Ishikawa (cell line): ENCODE results near the gene SDK1.

Source experiments
- CEBPB ChIP-seq: IDR thresholded peaks from 2 replicates; pipeline ENCODE4 v1.6.1; 2012
- CREB1 ChIP-seq: IDR thresholded peaks from 2 replicates; pipeline ENCODE4 v1.6.1; 2012; ENCODE audit warnings: low read depth
- EGR1 ChIP-seq: IDR thresholded peaks from 2 replicates; pipeline ENCODE4 v1.6.1; 2012
- EP300 ChIP-seq: IDR thresholded peaks from 2 replicates; pipeline ENCODE4 v1.6.1; 2012; ENCODE audit warnings: borderline replicate concordance
- FOXM1 ChIP-seq: IDR thresholded peaks from 2 replicates; pipeline ENCODE4 v1.6.1; 2012; ENCODE audit warnings: low read depth, borderline replicate concordance
- RAD21 ChIP-seq: IDR thresholded peaks from 2 replicates; pipeline ENCODE4 v1.6.1; 2012; ENCODE audit warnings: low read depth
- TAF1 ChIP-seq: IDR thresholded peaks from 2 replicates; pipeline ENCODE4 v1.6.1; 2012; ENCODE audit warnings: low read depth, mild to moderate bottlenecking
- TEAD4 ChIP-seq: IDR thresholded peaks from 2 replicates; pipeline ENCODE4 v1.6.1; 2012
- YY1 ChIP-seq: IDR thresholded peaks from 2 replicates; pipeline ENCODE4 v1.6.1; 2012; ENCODE audit warnings: low read depth
- ZBTB7A ChIP-seq: IDR thresholded peaks from 2 replicates; pipeline ENCODE4 v1.6.1; 2012; ENCODE audit warnings: low read depth
- TF ChIP-seq, protein P1 (sequence below): IDR thresholded peaks from 2 replicates; pipeline ENCODE4 v1.6.1; 2012; ENCODE audit warnings: low read depth, mild to moderate bottlenecking
- TF ChIP-seq, protein P2 (sequence below): IDR thresholded peaks from 2 replicates; pipeline ENCODE4 v1.6.1; 2012

DNA sequence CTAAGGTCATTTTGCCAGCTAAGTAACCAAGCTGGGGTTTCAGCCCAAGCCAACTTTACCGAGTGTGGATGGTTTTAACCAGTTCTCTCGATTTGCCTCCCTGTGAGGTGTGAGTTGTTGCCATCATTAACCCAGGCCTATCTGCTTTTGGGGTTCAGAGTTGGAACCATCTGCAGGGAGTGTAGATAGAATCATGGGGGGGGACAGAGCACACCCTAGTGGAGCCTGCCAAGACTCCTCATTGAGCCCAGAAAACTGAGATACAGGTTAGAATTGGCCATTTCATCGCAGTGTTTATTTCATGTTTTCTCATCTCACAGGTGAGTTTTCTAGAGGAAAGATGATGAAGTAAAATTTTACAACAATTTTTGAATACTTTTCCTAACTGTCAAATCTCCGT, 133.6 kb downstream of the SDK1 start:
- TF ChIP-seq CREB1 = no peak
- TF ChIP-seq TEAD4 = no peak
- TF ChIP-seq YY1 = no peak
- no peak for TF ChIP-seq ZBTB7A
- TF ChIP-seq CEBPB = no peak
- no peak for TF ChIP-seq EGR1
- TF ChIP-seq, protein P1, sequence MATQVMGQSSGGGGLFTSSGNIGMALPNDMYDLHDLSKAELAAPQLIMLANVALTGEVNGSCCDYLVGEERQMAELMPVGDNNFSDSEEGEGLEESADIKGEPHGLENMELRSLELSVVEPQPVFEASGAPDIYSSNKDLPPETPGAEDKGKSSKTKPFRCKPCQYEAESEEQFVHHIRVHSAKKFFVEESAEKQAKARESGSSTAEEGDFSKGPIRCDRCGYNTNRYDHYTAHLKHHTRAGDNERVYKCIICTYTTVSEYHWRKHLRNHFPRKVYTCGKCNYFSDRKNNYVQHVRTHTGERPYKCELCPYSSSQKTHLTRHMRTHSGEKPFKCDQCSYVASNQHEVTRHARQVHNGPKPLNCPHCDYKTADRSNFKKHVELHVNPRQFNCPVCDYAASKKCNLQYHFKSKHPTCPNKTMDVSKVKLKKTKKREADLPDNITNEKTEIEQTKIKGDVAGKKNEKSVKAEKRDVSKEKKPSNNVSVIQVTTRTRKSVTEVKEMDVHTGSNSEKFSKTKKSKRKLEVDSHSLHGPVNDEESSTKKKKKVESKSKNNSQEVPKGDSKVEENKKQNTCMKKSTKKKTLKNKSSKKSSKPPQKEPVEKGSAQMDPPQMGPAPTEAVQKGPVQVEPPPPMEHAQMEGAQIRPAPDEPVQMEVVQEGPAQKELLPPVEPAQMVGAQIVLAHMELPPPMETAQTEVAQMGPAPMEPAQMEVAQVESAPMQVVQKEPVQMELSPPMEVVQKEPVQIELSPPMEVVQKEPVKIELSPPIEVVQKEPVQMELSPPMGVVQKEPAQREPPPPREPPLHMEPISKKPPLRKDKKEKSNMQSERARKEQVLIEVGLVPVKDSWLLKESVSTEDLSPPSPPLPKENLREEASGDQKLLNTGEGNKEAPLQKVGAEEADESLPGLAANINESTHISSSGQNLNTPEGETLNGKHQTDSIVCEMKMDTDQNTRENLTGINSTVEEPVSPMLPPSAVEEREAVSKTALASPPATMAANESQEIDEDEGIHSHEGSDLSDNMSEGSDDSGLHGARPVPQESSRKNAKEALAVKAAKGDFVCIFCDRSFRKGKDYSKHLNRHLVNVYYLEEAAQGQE = no peak
- TF ChIP-seq EP300 = no peak
- TF ChIP-seq, protein P2, sequence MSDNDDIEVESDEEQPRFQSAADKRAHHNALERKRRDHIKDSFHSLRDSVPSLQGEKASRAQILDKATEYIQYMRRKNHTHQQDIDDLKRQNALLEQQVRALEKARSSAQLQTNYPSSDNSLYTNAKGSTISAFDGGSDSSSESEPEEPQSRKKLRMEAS = no peak
- no peak for TF ChIP-seq FOXM1
- no peak for TF ChIP-seq TAF1
- TF ChIP-seq RAD21 = no peak
